Vagina (tissue), 2 donors: ENCODE data around the gene ITPR3.

ENCODE experiments used
- POLR2A ChIP-seq, 2 donors: fragments of 450-650 bp; IDR thresholded peaks; one replicate each; pipeline ENCODE4 v1.6.1; 2017; ENCODE audit warnings: antibody characterized with exemption in 2 of 2, mild to moderate bottlenecking in 2 of 2, moderate library complexity in 2 of 2
- TF ChIP-seq, protein P1 (sequence below), 3 experiments: fragments of 450-650 bp in 2 of 3; fragments of 200-600 bp in 1 of 3; sonication (generic) in 1 of 3; IDR thresholded peaks; one replicate each; pipeline ENCODE4 v1.5.1; 2017 to 2019; ENCODE audit warnings: antibody characterized with exemption in 3 of 3, mild to moderate bottlenecking in 2 of 3, moderate library complexity in 2 of 3

DNA sequence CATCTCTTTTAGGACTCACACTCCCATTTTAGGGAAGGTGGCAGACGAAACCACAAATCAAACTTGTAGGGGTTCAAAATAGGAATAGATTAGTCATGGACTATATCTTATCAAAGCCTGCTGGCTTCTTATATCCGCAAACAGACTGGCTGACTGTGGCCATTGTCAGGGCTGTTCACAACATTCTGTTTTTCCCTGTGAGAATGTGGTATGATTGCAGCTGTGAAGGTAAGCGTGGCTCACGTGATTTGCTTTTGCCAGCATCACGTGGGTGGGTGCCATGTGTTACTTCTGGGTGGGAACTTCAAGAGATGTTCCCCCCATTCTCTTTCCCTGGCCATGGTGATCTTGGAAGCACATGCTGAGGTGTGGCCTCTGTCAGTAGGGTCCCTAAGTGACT, 119.7 kb downstream of the ITPR3 start:
- TF ChIP-seq, protein P1, sequence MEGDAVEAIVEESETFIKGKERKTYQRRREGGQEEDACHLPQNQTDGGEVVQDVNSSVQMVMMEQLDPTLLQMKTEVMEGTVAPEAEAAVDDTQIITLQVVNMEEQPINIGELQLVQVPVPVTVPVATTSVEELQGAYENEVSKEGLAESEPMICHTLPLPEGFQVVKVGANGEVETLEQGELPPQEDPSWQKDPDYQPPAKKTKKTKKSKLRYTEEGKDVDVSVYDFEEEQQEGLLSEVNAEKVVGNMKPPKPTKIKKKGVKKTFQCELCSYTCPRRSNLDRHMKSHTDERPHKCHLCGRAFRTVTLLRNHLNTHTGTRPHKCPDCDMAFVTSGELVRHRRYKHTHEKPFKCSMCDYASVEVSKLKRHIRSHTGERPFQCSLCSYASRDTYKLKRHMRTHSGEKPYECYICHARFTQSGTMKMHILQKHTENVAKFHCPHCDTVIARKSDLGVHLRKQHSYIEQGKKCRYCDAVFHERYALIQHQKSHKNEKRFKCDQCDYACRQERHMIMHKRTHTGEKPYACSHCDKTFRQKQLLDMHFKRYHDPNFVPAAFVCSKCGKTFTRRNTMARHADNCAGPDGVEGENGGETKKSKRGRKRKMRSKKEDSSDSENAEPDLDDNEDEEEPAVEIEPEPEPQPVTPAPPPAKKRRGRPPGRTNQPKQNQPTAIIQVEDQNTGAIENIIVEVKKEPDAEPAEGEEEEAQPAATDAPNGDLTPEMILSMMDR (IDR thresholded peaks at IDR 0.05), result no peak
- no peak for TF ChIP-seq POLR2A (IDR thresholded peaks at IDR 0.05)
